NB4 (cell line): Measurements from ENCODE around the gene STAP2.
A peak's percentile ranks its signal among the peaks of the same experiment; 100 is the strongest.

ENCODE experiments used
- DNase-seq: peaks from one replicate; pipeline ENCODE4 v3.0.0; 2010; ENCODE audit warnings: low read depth
- H3K4me3 ChIP-seq: one replicate; pipeline ENCODE4 v1.5.1; 2011; ENCODE audit warnings: mild to moderate bottlenecking, low read depth, low read length, moderate library complexity
- MYC ChIP-seq: IDR thresholded peaks from 2 replicates; pipeline ENCODE4 v1.6.1; 2011; ENCODE audit warnings: low read depth, low read length
- POLR2A ChIP-seq: IDR thresholded peaks from 2 replicates; pipeline ENCODE4 v1.6.1; 2011; ENCODE audit warnings: mild to moderate bottlenecking; ENCODE audit not compliant: insufficient read length; ENCODE audit errors: extremely low read depth
- TF ChIP-seq, protein P1 (sequence below): IDR thresholded peaks from one replicate; pipeline ENCODE4 v1.5.1; 2012; ENCODE audit warnings: low read depth, low read length
- TF ChIP-seq, protein P2 (sequence below): IDR thresholded peaks from 2 replicates; pipeline ENCODE4 v1.6.1; 2011; ENCODE audit warnings: low read depth, low read length

Gene STAP2

DNA sequence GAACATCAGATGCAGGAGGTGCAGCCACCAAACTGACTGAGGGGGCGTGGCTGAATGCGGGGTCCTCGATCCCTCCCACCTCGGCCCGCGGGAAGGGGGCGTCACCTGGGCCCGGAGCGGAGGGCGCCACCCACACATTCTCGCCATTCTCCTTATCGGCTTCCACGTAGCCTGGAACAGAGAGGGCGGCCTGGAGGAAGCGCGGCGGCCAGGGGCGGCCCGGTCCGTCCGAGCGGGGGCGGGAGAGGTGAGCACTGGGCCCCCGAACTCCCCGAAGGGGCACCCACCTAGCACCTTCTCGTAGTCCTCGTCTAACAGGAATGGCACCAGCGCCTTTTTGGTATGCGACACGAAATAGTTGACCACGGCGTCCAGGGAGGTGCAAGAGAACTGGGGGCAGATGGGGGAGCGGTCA lies 11.8 kb downstream of the STAP2 start:
- H3K4me3 ChIP-seq = no peak overlapping the region
- no peak for TF ChIP-seq POLR2A
- TF ChIP-seq, protein P1, sequence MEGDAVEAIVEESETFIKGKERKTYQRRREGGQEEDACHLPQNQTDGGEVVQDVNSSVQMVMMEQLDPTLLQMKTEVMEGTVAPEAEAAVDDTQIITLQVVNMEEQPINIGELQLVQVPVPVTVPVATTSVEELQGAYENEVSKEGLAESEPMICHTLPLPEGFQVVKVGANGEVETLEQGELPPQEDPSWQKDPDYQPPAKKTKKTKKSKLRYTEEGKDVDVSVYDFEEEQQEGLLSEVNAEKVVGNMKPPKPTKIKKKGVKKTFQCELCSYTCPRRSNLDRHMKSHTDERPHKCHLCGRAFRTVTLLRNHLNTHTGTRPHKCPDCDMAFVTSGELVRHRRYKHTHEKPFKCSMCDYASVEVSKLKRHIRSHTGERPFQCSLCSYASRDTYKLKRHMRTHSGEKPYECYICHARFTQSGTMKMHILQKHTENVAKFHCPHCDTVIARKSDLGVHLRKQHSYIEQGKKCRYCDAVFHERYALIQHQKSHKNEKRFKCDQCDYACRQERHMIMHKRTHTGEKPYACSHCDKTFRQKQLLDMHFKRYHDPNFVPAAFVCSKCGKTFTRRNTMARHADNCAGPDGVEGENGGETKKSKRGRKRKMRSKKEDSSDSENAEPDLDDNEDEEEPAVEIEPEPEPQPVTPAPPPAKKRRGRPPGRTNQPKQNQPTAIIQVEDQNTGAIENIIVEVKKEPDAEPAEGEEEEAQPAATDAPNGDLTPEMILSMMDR = no peak
- DNase-seq = peak; percentile 25

- TF ChIP-seq, protein P2, sequence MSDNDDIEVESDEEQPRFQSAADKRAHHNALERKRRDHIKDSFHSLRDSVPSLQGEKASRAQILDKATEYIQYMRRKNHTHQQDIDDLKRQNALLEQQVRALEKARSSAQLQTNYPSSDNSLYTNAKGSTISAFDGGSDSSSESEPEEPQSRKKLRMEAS = no peak
- TF ChIP-seq POLR2A (no peak), MYC (no peak)
- TF ChIP-seq, protein P1 = no peak
- no peak for DNase-seq
- no peak overlapping the region for H3K4me3 ChIP-seq
Observed at GRCh38 chr19:4326215-4326836, 12.3 kb downstream of the STAP2 start.

DNA sequence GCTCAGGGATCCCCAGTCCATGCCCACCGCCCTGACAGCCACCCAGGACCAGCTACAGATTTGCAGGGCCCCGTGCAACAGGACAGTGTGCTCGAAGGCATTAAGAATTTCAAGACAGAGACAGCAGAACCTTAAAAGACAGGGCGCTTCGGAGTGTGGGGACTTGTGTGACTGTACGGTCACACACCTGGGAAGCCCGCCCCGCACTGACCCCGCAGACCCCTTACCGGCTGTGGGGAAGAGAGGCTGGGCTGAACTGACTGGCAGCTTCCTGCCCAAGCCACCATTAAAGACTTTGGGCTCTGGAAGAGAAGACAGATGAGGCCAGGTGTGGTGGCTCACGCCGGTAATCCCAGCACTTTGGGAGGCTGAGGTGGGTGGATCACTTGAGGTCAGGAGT lies 14.4 kb downstream of the STAP2 start:
- no peak for DNase-seq
- TF ChIP-seq, protein P2 = no peak
- TF ChIP-seq, protein P1 = no peak
- TF ChIP-seq MYC (no peak), POLR2A (no peak)
- H3K4me3 ChIP-seq = no peak overlapping the region

DNA sequence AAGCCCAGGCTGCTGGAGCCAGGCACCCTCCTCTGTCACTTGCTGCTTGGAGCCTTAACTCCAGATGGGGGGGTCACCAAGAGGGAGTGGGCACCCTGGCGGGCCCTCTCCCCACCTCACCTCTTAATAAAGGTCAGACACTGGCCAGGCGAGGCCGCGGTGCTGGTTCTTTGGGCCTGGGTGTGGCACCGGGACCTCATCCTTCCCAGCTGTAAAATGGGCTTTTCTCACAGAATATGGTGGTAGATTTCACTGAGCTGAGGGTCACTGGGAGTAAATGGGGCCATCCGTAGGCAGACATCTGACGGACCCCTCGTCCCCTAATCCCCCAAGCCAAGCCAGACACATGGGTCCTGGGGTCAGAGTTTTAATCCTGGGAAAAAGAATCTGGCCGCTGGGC lies 14.9 kb downstream of the STAP2 start:
- no peak for DNase-seq
- H3K4me3 ChIP-seq = no peak overlapping the region
- TF ChIP-seq POLR2A = no peak
- no peak for TF ChIP-seq MYC
- TF ChIP-seq, protein P2 = no peak
- TF ChIP-seq, protein P1 = no peak

DNA sequence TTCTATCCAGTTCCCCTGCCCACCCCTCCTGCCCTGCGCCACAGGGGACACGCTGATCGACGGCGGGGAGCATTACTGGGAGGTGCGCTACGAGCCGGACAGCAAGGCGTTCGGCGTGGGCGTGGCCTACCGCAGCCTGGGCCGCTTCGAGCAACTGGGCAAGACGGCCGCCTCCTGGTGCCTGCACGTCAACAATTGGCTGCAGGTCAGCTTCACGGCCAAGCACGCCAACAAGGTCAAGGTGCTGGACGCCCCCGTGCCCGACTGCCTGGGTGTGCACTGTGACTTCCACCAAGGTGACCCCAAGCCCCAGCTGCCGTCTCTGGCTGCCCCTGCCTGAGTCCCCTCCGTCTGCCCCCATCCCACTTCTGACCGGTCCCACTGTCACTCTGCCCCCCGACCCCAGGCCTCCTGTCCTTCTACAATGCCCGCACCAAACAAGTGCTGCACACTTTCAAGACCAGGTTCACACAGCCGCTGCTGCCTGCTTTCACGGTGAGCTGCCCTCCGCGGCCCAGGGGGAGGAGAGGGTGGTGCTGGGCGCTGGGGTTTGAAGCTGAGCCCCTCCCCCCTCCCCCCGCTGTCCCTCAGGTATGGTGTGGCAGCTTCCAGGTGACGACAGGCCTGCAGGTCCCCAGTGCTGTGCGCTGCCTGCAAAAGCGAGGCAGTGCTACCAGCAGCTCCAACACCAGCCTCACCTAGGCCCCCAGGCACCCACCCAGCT lies 15.5 kb downstream of the STAP2 start:
- no peak for TF ChIP-seq MYC
- TF ChIP-seq, protein P1 = no peak
- TF ChIP-seq POLR2A = no peak
- DNase-seq = no peak
- H3K4me3 ChIP-seq = no peak overlapping the region
